WTC11 (cell line): Measurements from ENCODE around the gene CCDC185. TPM values are rescaled to one million over a fixed set of nuclear protein-coding genes. Genes with fewer than 3 reads are reported as not detected.

Experiments used
- ATAC-seq: fragments of 200-7000 bp; cut with Tn5 transposase; 2 replicates; pipeline ENCODE4 v1.10.0; 2021; ENCODE audit warnings: mild to moderate bottlenecking, moderate library complexity
- CTCF ChIA-PET: fragments of 300-600 bp; sonication (Branson Sonifier 250); formaldehyde crosslinking; loops from one replicate; lab custom pipeline; 2021; ENCODE audit warnings: antibody characterized with exemption; lab: Charles Lee
- POLR2A ChIA-PET: fragments of 350-600 bp; sonication (Branson Sonifier 250); formaldehyde crosslinking; loops from one replicate; lab custom pipeline; 2021; ENCODE audit warnings: antibody characterized with exemption; lab: Charles Lee
- DNase-seq: peaks from one replicate; pipeline ENCODE4 v3.0.0; 2021; ENCODE audit warnings: low spot score
- H3K27ac Mint-ChIP-seq: 2 replicates; pipeline ENCODE4 v1.8.0; 2021; ENCODE audit warnings: mixed read lengths
- H3K27me3 Mint-ChIP-seq: 2 replicates; pipeline ENCODE4 v1.8.0; 2021; ENCODE audit warnings: low read depth, mild to moderate bottlenecking, moderate library complexity, mixed read lengths
- H3K36me3 Mint-ChIP-seq: 2 replicates; pipeline ENCODE4 v1.8.0; 2021; ENCODE audit warnings: mixed read lengths
- H3K4me1 Mint-ChIP-seq: 2 replicates; pipeline ENCODE4 v1.8.0; 2022; ENCODE audit warnings: mixed read lengths
- H3K4me3 Mint-ChIP-seq: 2 replicates; pipeline ENCODE4 v1.8.0; 2021; ENCODE audit warnings: mild to moderate bottlenecking, moderate library complexity, mixed read lengths
- H3K9me3 Mint-ChIP-seq: 2 replicates; pipeline ENCODE4 v1.8.0; 2021; ENCODE audit warnings: mixed read lengths
- ARID4B ChIP-seq: sonication (generic); formaldehyde crosslinking; IDR thresholded peaks from 2 replicates; pipeline ENCODE4 v1.8.0; 2023; ENCODE audit warnings: missing genetic modification reagents, mild to moderate bottlenecking, borderline replicate concordance
- ATF2 ChIP-seq: sonication (generic); formaldehyde crosslinking; IDR thresholded peaks from 2 replicates; pipeline ENCODE4 v1.8.1; 2022; ENCODE audit warnings: low read depth, missing genetic modification reagents, borderline replicate concordance
- ATF3 ChIP-seq: sonication (generic); formaldehyde crosslinking; conservative IDR thresholded peaks from 2 replicates; pipeline ENCODE4 v1.8.1; 2022; ENCODE audit warnings: mild to moderate bottlenecking, missing genetic modification reagents
- FOXP1 ChIP-seq: sonication (generic); formaldehyde crosslinking; IDR thresholded peaks from 2 replicates; pipeline ENCODE4 v1.8.0; 2022; ENCODE audit warnings: missing genetic modification reagents, mild to moderate bottlenecking, moderate library complexity, borderline replicate concordance
- FOXP4 ChIP-seq: sonication (generic); formaldehyde crosslinking; IDR thresholded peaks from 2 replicates; pipeline ENCODE4 v1.8.0; 2022; ENCODE audit warnings: mild to moderate bottlenecking, missing genetic modification reagents
- GTF2I ChIP-seq: fragments of 250-450 bp; sonication (Bioruptor Pico); conservative IDR thresholded peaks from 2 replicates; pipeline ENCODE4 v1.4.0; 2021; ENCODE audit warnings: mild to moderate bottlenecking
- HMGXB4 ChIP-seq: sonication (generic); formaldehyde crosslinking; IDR thresholded peaks from 2 replicates; pipeline ENCODE4 v1.8.1; 2023; ENCODE audit warnings: mild to moderate bottlenecking, moderate library complexity, missing genetic modification reagents
- MAX ChIP-seq: sonication (generic); formaldehyde crosslinking; IDR thresholded peaks from 2 replicates; pipeline ENCODE4 v1.8.0; 2022; ENCODE audit warnings: mild to moderate bottlenecking, missing genetic modification reagents
- MXD4 ChIP-seq: fragments of 250-450 bp; sonication (Bioruptor Pico); IDR thresholded peaks from 2 replicates; pipeline ENCODE4 v1.8.0; 2021; ENCODE audit warnings: mild to moderate bottlenecking, moderate library complexity, borderline replicate concordance
- NR3C1 ChIP-seq: sonication (generic); formaldehyde crosslinking; conservative IDR thresholded peaks from 2 replicates; pipeline ENCODE4 v1.8.1; 2023; ENCODE audit warnings: low read depth, mild to moderate bottlenecking, missing genetic modification reagents
- PREB ChIP-seq: sonication (generic); formaldehyde crosslinking; IDR thresholded peaks from 2 replicates; pipeline ENCODE4 v1.8.1; 2022; ENCODE audit warnings: mild to moderate bottlenecking, missing genetic modification reagents, moderate library complexity, borderline replicate concordance
- SP1 ChIP-seq: sonication (generic); formaldehyde crosslinking; conservative IDR thresholded peaks from 2 replicates; pipeline ENCODE4 v1.8.1; 2022; ENCODE audit warnings: missing genetic modification reagents
- USF1 ChIP-seq: sonication (generic); formaldehyde crosslinking; IDR thresholded peaks from 2 replicates; pipeline ENCODE4 v1.8.0; 2022; ENCODE audit warnings: mild to moderate bottlenecking, missing genetic modification reagents
- ZNF396 ChIP-seq: fragments of 250-450 bp; sonication (Bioruptor Pico); IDR thresholded peaks from 2 replicates; pipeline ENCODE4 v1.8.0; 2021; ENCODE audit warnings: mild to moderate bottlenecking, moderate library complexity, borderline replicate concordance
- ZNF512 ChIP-seq: sonication (generic); formaldehyde crosslinking; IDR thresholded peaks from 2 replicates; pipeline ENCODE4 v1.8.1; 2022; ENCODE audit warnings: missing genetic modification reagents, borderline replicate concordance
- ZNF532 ChIP-seq: fragments of 250-450 bp; sonication (Bioruptor Pico); IDR thresholded peaks from 2 replicates; pipeline ENCODE4 v1.9.0; 2021; ENCODE audit warnings: mild to moderate bottlenecking, borderline replicate concordance
- ZNF671 ChIP-seq: fragments of 250-450 bp; sonication (Bioruptor Pico); IDR thresholded peaks from 2 replicates; pipeline ENCODE4 v1.8.0; 2021; ENCODE audit warnings: mild to moderate bottlenecking
- total RNA-seq: library from RNA; stranded (reverse); gene quantifications from 3 replicates; pipeline ENCODE4 v1.2.3, GENCODE V29; 2021

Gene CCDC185
- total RNA-seq, 1 experiment from 2014 or later, result not detected

- H3K4me3 Mint-ChIP-seq, result no peak overlapping the region
- POLR2A ChIA-PET, result no interaction called here
- ATAC-seq, result no peak
Observed at GRCh38 chr1:223411710-223412109, 18.5 kb downstream of the CCDC185 start.

More at GRCh38 chr1:223411710-223412109, 18.5 kb downstream of the CCDC185 start:
- TF ChIP-seq ZNF532 (CRISPR knock-in tag), result no peak
- TF ChIP-seq HMGXB4, result no peak
- no peak for TF ChIP-seq MXD4 (CRISPR knock-in tag)
- no peak for TF ChIP-seq FOXP1 (CRISPR knock-in tag)
- no peak for TF ChIP-seq ZNF671 (CRISPR knock-in tag)
- TF ChIP-seq PREB (CRISPR knock-in tag), result no peak
- TF ChIP-seq GTF2I (CRISPR knock-in tag), result no peak
- no peak for TF ChIP-seq ATF3
- TF ChIP-seq ARID4B (CRISPR knock-in tag), result no peak
- TF ChIP-seq USF1, result no peak
- TF ChIP-seq ZNF512 (CRISPR knock-in tag), result no peak
- TF ChIP-seq NR3C1 (CRISPR knock-in tag), result no peak
- no peak for TF ChIP-seq SP1 (CRISPR knock-in tag)
- no peak for TF ChIP-seq FOXP4 (CRISPR knock-in tag)
- no peak for TF ChIP-seq ZNF396 (CRISPR knock-in tag)
- TF ChIP-seq ATF2 (CRISPR knock-in tag), result no peak
- no peak for TF ChIP-seq MAX
- DNase-seq, result no peak
- no peaks in the 10 kb centered on the region; the same call in 1 of the 2 replicates for H3K9me3 Mint-ChIP-seq
- H3K4me1 Mint-ChIP-seq, result no peaks in the 10 kb centered on the region
- no peaks in the 10 kb centered on the region for H3K27me3 Mint-ChIP-seq
- no peak overlapping the region for H3K27ac Mint-ChIP-seq
- no peaks in the 10 kb centered on the region for H3K36me3 Mint-ChIP-seq
- CTCF ChIA-PET, result no interaction called here
